Stimulated activated naive B cell treated with anti-CD40 and anti-IgM and Interleukin-4, amounts not matched to agents 10 μg/mL and 1 μg/mL and 100 μg/mL, for 72 hours (primary cell): ENCODE measurements around the gene SPRTN.

ENCODE experiments used
- ATAC-seq, 2 donors: fragments of 150-1000 bp; cut with Tn5 transposase; replicated peaks; 2 replicates each; pipeline ENCODE4 v1.10.0; 2021; ENCODE audit warnings: moderate library complexity in 1 of 2
- DNase-seq: peaks from one replicate; pipeline ENCODE4 v3.0.0; 2021
- H3K27ac Mint-ChIP-seq: one replicate; pipeline ENCODE4 v1.8.0; 2022; ENCODE audit warnings: mild to moderate bottlenecking, mixed read lengths
- H3K27me3 Mint-ChIP-seq, 2 donors: one replicate each; pipeline ENCODE4 v1.8.0; 2022; ENCODE audit warnings: mixed read lengths in 2 of 2
- H3K36me3 Mint-ChIP-seq, 2 donors: one replicate each; pipeline ENCODE4 v1.8.0; 2022; ENCODE audit warnings: mixed read lengths in 2 of 2, mild to moderate bottlenecking in 1 of 2
- H3K4me1 Mint-ChIP-seq, 2 donors: one replicate each; pipeline ENCODE4 v1.8.0; 2022; ENCODE audit warnings: mixed read lengths in 2 of 2, mild to moderate bottlenecking in 1 of 2
- H3K4me3 Mint-ChIP-seq, 2 donors: one replicate each; pipeline ENCODE4 v1.8.0; 2022; ENCODE audit warnings: mild to moderate bottlenecking in 2 of 2, mixed read lengths in 2 of 2, moderate library complexity in 1 of 2
- H3K9me3 Mint-ChIP-seq, 2 donors: one replicate each; pipeline ENCODE4 v1.8.0; 2022; ENCODE audit warnings: mixed read lengths in 2 of 2, mild to moderate bottlenecking in 1 of 2

The SPRTN gene

DNA sequence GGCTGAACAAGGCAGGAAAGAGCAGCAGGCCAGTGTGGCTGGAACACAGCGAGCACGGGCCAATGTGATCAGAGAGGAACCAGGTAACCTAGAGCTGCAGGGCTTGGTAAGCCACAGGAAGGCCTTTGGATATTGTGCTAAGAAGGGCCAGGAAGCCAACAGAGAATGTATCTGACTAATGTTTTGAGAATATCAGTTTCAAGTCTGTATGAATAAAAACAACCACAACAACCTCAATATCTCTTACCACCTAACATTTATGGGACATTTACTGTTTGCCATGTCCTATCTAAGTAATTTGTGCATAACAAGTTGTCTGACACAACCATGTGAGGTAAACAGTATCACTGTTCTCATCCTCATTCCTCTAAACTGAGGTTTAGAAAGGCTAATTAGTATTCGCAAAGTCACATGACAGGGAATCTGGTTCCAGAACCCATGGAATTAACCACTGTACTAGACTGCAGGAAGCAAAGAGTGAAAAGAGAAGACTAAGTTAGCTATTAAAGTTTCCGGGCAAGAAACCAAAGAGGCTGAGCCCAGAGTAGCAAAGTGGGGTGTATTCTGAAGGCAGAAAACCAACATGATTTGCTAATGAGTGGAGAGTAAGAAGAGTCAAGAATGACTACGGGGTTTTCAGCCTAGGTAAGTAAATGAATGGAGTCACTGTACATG, 38.9 kb downstream of the SPRTN start:
- H3K36me3 Mint-ChIP-seq, result peaks cover 8 to 10% of the 10 kb centered on the region in 2 donors
- H3K4me1 Mint-ChIP-seq, result peaks cover 21 to 31% of the 10 kb centered on the region in 2 donors
- ATAC-seq, result peak in 1 of 2 donors; percentile 45
- H3K27ac Mint-ChIP-seq, result no peak overlapping the region
- DNase-seq, result no peak
- H3K9me3 Mint-ChIP-seq, result no peaks in the 10 kb centered on the region
- H3K27me3 Mint-ChIP-seq, result no peaks in the 10 kb centered on the region
- H3K4me3 Mint-ChIP-seq, result no peak overlapping the region

DNA sequence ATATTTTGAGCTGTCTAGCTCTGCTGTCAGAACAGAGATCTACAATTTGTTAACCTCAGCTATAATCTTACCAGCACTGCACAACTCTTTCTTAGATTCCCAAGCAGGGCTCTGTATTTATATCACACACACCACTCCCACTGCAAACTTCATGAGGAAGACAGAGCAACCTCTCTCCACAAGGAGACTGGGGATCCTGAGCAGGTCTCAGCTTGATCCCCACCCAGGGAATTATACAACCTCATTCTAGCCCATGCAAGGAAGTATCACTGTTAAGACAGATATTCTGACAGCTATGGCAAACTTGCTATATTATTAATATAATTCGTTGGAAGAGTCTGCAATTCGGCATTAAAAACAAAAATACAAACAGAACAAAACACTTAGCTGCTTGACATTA, 43.6 kb downstream of the SPRTN start:
- Mint-ChIP-seq H3K4me3 (no peak overlapping the region), H3K36me3 (peaks cover 4% of the 10 kb centered on the region in 2 donors), H3K27me3 (no peaks in the 10 kb centered on the region), H3K9me3 (no peaks in the 10 kb centered on the region), H3K27ac (peak overlapping the region; percentile 56), H3K4me1 (peaks cover 18 to 27% of the 10 kb centered on the region in 2 donors)
- no peak for ATAC-seq
- DNase-seq, result no peak

DNA sequence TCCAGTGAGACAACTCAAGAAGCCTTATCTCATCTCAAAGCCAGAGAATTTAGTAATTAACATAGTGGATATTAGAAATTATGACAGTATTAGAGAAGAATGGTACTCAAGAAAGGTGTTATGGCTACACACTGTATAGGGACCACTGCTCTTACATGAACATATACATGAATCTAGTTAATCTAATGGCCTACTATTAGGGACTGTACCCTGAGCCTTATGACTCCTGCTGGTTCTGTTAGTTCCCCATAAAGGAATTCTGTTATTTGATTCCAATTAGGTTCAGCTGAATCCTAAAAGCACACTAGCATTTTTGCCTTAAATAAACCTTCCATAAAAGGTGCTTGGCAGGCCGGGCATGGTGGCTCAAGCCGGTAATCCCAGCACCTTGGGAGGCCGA, 44.3 kb downstream of the SPRTN start:
- peaks cover 14 to 22% of the 10 kb centered on the region in 2 donors for H3K4me1 Mint-ChIP-seq
- DNase-seq (no peak), ATAC-seq (no peak)
- H3K27ac Mint-ChIP-seq, result no peak overlapping the region
- no peaks in the 10 kb centered on the region for H3K27me3 Mint-ChIP-seq
- no peak overlapping the region for H3K4me3 Mint-ChIP-seq
- no peaks in the 10 kb centered on the region for H3K9me3 Mint-ChIP-seq
- H3K36me3 Mint-ChIP-seq, result peaks cover 4% of the 10 kb centered on the region in 2 donors

DNA sequence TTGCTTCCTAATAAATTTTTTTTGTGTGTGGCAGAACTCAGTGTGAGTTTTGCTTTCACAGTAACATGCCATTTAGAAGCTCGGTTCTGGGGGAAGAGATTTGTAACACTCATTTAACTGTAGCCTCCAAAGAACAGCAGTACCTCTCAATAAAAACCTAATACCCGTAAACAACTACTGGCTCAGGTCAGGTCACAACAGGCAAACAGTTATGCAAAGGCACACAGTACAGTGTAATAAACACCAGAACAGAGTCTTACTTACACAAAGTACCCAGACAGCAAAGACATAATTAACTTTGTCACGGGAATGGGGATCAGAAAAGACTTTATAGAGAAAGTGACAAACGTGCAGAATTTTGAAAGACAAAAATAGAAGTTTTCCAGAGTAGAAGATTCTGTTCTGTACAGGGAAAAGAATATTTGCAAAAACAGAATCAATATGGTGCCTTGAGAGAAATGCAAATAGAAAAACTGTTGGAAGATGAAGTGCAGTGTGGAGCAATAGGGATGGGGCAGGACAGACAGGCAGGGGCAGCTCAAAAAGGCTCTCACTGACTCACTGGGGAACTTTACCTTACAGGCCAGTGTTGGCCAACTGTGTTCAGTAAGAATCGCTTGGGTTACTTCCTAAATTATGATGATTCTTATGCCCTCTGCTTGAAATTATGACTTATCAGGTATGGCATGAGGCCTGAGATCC, 45.2 kb downstream of the SPRTN start:
- DNase-seq, result no peak
- Mint-ChIP-seq H3K36me3 (peaks cover 6 to 8% of the 10 kb centered on the region in 2 donors), H3K27ac (no peak overlapping the region), H3K4me3 (no peak overlapping the region), H3K4me1 (peaks cover 20 to 28% of the 10 kb centered on the region in 2 donors), H3K9me3 (no peaks in the 10 kb centered on the region), H3K27me3 (no peaks in the 10 kb centered on the region)
- no peak for ATAC-seq

DNA sequence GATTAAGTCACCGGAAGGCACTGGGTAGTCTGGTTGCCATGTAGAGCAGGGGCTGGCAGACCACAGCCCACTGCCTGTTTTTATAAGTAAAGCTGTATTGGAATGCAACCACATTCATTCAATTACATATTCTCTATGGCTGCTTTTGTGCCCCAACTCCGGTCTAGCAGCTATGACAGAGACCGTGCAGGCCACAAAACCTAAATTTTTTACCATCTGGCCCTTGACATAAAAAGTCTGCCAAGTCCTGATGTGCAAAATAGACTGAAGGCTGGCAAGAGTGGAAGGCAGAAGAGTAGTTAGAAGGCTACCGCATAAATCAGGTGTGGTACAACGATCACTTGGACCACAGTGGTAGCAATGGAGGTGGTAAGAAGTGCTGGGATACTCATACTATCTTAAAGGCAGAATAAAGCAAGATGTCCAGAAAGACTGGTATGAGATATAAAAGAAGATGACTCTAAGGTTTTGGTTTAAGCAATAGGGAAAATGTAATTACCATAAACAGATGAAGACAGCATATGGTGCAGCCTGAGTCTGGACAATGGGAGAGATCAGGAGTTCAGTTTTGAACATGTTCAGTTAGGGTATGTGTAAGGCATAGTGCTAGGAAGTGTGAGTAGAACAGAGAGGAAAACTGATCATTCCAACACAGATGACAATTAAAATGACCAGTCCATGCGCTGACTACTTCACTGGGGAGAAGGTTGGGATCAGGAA, 46.8 kb downstream of the SPRTN start:
- DNase-seq (no peak), ATAC-seq (no peak)
- Mint-ChIP-seq H3K4me1 (peaks cover 14 to 18% of the 10 kb centered on the region in 2 donors), H3K27ac (no peak overlapping the region), H3K4me3 (no peak overlapping the region), H3K27me3 (no peaks in the 10 kb centered on the region), H3K9me3 (no peaks in the 10 kb centered on the region), H3K36me3 (peaks cover 4 to 5% of the 10 kb centered on the region in 2 donors)

DNA sequence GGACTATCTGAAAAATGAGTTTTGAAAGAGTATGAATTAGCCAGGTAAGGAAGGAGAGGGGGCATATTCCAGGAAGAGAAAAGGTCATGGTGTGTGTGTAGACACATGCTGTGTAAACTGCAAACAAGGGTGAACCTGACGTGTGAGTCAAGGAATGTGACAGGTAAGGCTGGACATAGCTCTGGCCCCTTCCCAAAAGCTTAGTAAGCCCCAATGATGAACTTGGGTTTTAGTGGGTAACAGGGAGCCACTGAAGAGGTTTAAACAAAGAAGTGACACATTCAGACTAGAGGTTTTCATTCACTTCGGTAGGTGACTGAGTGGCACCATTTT, 47.3 kb downstream of the SPRTN start:
- ATAC-seq, result no peak
- peaks cover 17 to 22% of the 10 kb centered on the region in 2 donors for H3K4me1 Mint-ChIP-seq
- no peak overlapping the region for H3K27ac Mint-ChIP-seq
- no peaks in the 10 kb centered on the region for H3K27me3 Mint-ChIP-seq
- no peaks in the 10 kb centered on the region for H3K9me3 Mint-ChIP-seq
- DNase-seq, result no peak
- peaks cover 2 to 4% of the 10 kb centered on the region in 2 donors for H3K36me3 Mint-ChIP-seq
- H3K4me3 Mint-ChIP-seq, result no peak overlapping the region

DNA sequence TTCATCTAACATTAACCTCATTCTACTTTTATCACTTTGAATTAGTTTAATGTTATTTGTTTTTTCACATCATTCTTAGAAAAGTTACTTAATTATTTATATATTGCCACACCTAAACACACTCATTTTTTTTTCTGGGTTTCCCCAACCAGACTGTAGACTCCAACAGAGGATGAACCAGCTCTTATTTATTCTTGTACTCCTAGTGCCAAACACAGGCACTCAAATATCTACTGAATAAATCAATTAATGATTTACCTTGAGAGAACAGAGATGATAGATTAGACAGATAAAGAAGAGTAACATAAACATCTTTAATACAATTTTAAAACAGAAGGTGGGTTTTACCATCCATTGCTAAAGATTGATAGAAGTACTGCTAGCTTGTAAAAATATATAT, 48.4 kb downstream of the SPRTN start:
- Mint-ChIP-seq H3K36me3 (peaks cover 4% of the 10 kb centered on the region in 2 donors), H3K9me3 (no peaks in the 10 kb centered on the region), H3K4me3 (no peak overlapping the region), H3K27ac (no peak overlapping the region), H3K27me3 (no peaks in the 10 kb centered on the region), H3K4me1 (peaks cover 20 to 30% of the 10 kb centered on the region in 2 donors)
- ATAC-seq (no peak), DNase-seq (no peak)

DNA sequence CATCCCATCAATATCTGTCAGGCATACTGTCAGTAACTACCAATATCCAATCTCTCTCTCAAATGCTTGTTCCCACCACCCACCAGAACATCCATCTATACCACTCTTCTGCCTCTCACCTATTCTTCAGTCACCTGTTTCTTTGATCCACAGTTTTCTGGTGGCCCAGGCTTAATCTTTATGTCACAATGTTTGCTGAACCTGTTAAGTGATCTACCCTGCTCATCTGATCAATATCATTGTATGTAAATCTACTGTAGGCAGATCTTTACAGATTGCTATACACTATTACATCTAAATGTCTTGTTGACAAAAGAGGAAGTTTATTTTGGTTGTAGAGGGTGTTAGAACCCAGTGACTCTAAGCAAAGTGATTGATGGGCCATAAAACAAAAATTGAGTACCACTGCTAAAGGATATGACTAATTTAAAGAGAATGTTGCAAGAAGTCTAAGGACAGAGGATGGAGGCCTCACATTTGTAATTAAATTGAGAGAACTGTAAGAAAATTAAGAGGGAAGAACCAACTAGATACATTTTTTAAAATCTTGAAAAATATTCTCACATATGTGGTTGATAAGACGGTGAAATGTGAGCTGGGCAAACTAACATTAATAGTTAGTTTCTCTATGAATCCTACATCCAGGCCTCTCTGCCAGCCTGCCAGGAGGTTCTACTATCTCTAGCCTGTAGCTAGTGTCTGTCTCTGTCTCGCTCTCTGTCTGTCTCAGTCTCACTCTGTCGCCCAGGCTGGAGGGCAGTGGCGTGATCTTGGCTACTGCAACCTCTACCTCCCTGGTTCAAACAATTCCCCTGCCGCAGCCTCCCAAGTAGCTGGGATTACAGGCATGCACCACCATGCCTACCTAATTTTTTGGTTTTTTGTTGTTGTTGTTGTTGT, 49.9 kb downstream of the SPRTN start:
- H3K4me1 Mint-ChIP-seq, result peaks cover 21 to 36% of the 10 kb centered on the region in 2 donors
- H3K27me3 Mint-ChIP-seq, result no peaks in the 10 kb centered on the region
- no peak overlapping the region for H3K4me3 Mint-ChIP-seq
- no peak for DNase-seq
- H3K36me3 Mint-ChIP-seq, result peaks cover 4 to 7% of the 10 kb centered on the region in 2 donors
- H3K27ac Mint-ChIP-seq, result no peak overlapping the region
- no peaks in the 10 kb centered on the region for H3K9me3 Mint-ChIP-seq
- ATAC-seq, result peak; percentile 25 to 38

DNA sequence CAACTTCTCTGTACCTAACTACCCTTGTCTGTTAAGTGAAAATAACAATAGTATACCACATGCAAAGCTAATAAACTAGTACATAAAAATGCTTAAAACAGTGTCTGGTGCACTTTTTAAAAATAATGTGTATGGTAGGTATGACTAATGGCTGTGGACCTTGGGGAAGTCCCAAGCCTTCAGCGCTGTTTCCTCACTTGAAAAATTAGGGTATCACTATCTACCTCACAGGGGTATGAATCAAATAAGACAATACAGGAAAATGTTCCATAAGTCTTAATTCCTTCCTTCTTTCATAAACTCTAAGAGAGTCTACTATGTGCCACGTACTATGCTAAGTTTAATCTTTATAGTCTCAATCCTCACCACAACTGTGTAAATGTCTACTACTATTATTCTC, 52.0 kb downstream of the SPRTN start:
- Mint-ChIP-seq H3K27ac (no peak overlapping the region), H3K4me3 (no peak overlapping the region), H3K27me3 (no peaks in the 10 kb centered on the region), H3K36me3 (peaks cover 4 to 14% of the 10 kb centered on the region in 2 donors), H3K4me1 (peaks cover 30 to 51% of the 10 kb centered on the region in 2 donors), H3K9me3 (no peaks in the 10 kb centered on the region)
- peak; percentile 88 to 95 for ATAC-seq
- no peak for DNase-seq

DNA sequence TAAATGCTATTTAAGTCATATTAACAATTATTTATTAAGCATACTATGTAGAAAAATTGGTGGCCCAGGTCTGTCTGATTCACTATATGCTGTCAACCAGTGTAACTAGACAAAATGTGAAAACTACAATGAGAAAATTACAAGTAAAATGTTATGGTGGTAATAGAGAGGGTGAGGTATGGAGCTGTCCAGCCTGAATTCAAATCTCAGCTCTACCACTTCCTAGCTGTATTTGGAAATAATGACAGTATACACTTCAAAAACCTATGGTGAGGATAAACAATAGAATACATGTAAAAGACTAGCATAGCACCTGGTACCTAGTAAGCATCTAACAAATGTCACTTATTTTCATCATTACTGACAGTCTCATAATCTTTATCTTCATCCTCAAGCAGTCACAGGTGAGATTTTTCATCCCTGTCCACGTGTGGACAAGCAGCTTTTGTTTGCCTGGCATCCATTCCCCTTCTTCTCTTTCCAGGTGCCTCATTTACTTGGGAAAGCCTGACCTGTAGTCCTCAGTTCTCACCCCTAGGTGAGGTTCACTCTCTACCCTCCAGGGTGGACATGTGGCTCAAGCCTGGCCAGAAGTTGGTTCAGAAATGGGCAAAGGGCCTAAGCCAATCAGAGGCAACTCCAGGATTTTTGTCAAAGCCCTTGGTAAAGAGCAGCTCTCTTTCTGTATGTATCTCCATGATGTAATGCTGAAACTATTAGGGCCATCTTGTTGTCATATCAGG, 54.5 kb downstream of the SPRTN start:
- H3K27ac Mint-ChIP-seq, result no peak overlapping the region
- DNase-seq (no peak), ATAC-seq (no peak)
- H3K9me3 Mint-ChIP-seq, result no peaks in the 10 kb centered on the region
- no peak overlapping the region for H3K4me3 Mint-ChIP-seq
- peaks cover 4 to 14% of the 10 kb centered on the region in 2 donors for H3K36me3 Mint-ChIP-seq
- peaks cover 41 to 68% of the 10 kb centered on the region in 2 donors for H3K4me1 Mint-ChIP-seq
- no peaks in the 10 kb centered on the region for H3K27me3 Mint-ChIP-seq

DNA sequence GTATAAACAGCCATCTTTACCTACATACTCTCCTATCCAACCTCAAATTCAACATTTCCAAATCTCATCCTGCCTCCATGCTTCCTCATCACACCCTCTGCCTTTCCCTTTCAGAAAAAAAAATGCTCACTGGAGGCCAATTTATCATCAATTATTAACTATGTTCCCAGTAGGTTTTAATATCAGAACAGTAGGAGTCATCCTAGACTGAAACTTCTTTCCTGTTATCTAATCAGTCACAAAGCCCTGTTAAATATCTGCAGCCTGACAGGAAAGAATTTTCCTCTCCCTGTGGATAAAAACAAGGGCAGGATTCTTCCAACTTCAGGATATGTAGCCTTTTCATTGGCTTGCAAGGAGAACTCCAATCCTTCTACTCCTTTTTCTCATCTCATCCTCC, 55.6 kb downstream of the SPRTN start:
- H3K27ac Mint-ChIP-seq, result no peak overlapping the region
- no peaks in the 10 kb centered on the region for H3K9me3 Mint-ChIP-seq
- H3K36me3 Mint-ChIP-seq, result peaks cover 2 to 13% of the 10 kb centered on the region in 2 donors
- no peak overlapping the region for H3K4me3 Mint-ChIP-seq
- H3K4me1 Mint-ChIP-seq, result peaks cover 36 to 66% of the 10 kb centered on the region in 2 donors
- DNase-seq (no peak), ATAC-seq (no peak)
- no peaks in the 10 kb centered on the region for H3K27me3 Mint-ChIP-seq

DNA sequence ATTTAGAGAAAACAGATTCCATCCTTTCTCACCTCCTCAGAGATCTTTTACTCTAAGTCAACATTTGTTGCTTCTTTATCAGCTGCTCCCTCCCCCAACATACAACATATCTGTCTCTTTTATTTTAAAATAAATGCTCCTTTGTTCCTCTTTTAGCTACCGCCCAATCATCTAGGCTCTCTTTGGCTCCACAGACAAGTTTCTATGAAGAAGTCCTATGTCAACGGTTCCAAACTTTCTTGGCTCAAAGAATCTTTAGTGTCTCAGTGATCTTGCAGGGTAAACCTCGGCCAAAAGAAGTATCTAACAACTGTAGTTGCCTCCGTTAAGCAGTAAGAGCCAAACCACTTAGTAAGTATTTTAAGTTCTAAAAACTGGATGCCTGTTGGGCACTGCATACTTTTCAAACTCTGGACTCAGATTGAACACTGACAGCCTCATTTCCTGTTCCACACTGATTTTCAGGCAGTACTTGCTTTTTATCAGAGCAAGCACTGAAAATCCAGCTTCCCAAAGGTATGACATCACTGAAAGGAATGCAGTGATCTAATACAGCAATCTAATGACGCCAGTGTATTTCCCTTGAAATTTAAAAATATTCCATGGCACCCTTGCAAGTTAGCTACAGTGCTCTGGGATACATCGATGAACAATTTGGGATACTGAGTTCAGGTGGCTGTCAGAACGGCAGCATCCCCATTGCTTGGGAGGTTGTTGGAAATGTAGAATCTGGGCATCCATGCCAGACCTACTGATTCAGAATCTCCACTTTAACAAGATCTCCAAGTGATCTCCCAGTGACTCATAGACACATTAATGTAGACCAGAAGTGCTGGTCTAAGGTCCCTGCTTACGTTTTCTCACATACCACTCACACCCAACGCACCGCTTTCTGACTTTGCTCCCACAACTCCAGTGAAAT, 57.2 kb downstream of the SPRTN start:
- H3K4me3 Mint-ChIP-seq, result peak overlapping the region in 1 of 2 donors; percentile 18
- H3K27ac Mint-ChIP-seq, result no peak overlapping the region
- H3K36me3 Mint-ChIP-seq, result peaks cover 2 to 15% of the 10 kb centered on the region in 2 donors
- peaks cover 34 to 67% of the 10 kb centered on the region in 2 donors for H3K4me1 Mint-ChIP-seq
- DNase-seq (no peak), ATAC-seq (peak in 1 of 2 donors; percentile 53)
- H3K9me3 Mint-ChIP-seq, result no peaks in the 10 kb centered on the region
- no peaks in the 10 kb centered on the region for H3K27me3 Mint-ChIP-seq

DNA sequence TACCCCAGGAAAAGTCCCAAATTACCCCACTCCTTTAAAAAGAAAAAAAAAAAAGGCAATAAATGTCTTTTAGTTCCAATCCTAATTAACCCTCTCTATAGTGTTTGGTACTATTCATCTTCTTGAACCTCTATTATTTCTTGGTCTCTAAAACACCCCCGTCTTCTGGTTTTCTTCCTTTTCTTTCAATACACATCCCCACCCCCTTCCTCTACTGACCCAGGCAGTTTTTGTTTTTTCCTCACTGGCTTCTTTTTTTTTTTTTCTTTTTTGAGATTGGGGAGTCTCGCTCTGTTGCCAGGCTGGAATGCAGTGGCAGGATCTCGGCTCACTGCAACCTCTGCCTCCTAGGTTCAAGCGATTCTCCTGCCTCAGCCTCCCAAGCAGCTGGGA, 57.9 kb downstream of the SPRTN start:
- H3K4me3 Mint-ChIP-seq, result peak overlapping the region in 1 of 2 donors; percentile 18
- no peaks in the 10 kb centered on the region for H3K27me3 Mint-ChIP-seq
- peaks cover 0 to 15% of the 10 kb centered on the region in 2 donors for H3K36me3 Mint-ChIP-seq
- H3K4me1 Mint-ChIP-seq, result peaks cover 31 to 61% of the 10 kb centered on the region in 2 donors
- ATAC-seq (no peak), DNase-seq (no peak)
- H3K27ac Mint-ChIP-seq, result no peak overlapping the region
- no peaks in the 10 kb centered on the region for H3K9me3 Mint-ChIP-seq
